BLaER1 treated with 17β-estradiol and CSF1 and Interleukin-3, amounts not matched to agents 10 nM and 100 nM (cell line): Measurements from ENCODE around the gene TTLL12.
A peak's percentile ranks its signal among the peaks of the same experiment; 100 is the strongest.

Source experiments
- H3K27ac ChIP-seq, 11 experiments: shearing (Covaris generic); formaldehyde crosslinking; 2 replicates each; pipeline ENCODE4 v1.8.1; 2022
- H3K27me3 ChIP-seq, 11 experiments: shearing (Covaris generic); formaldehyde crosslinking; 2 replicates each; pipeline ENCODE4 v1.8.1; 2022
- H3K36me3 ChIP-seq, 11 experiments: shearing (Covaris generic); formaldehyde crosslinking; 2 replicates each; pipeline ENCODE4 v1.8.1; 2022
- H3K4me1 ChIP-seq, 10 experiments: shearing (Covaris generic); formaldehyde crosslinking; 2 replicates each; pipeline ENCODE4 v1.8.1; 2022
- H3K4me2 ChIP-seq, 11 experiments: shearing (Covaris generic); formaldehyde crosslinking; 2 replicates each; pipeline ENCODE4 v1.8.1; 2022
- H3K4me3 ChIP-seq, 10 experiments: shearing (Covaris generic); formaldehyde crosslinking; 2 replicates each; pipeline ENCODE4 v1.8.1; 2022
- H3K9ac ChIP-seq, 11 experiments: shearing (Covaris generic); formaldehyde crosslinking; 2 replicates each; pipeline ENCODE4 v1.8.1; 2022
- H3K9me3 ChIP-seq, 11 experiments: shearing (Covaris generic); formaldehyde crosslinking; replicated peaks in 1 of 11; 2 replicates each; pipeline ENCODE4 v1.8.1; 2022
- H4K20me1 ChIP-seq, 11 experiments: shearing (Covaris generic); formaldehyde crosslinking; 2 replicates each; pipeline ENCODE4 v1.8.1; 2022
- Cebpa-rat ChIP-seq, 11 experiments: shearing (Covaris generic); IDR thresholded peaks; 2 replicates each; pipeline ENCODE4 v1.8.1; 2022

Gene TTLL12

DNA sequence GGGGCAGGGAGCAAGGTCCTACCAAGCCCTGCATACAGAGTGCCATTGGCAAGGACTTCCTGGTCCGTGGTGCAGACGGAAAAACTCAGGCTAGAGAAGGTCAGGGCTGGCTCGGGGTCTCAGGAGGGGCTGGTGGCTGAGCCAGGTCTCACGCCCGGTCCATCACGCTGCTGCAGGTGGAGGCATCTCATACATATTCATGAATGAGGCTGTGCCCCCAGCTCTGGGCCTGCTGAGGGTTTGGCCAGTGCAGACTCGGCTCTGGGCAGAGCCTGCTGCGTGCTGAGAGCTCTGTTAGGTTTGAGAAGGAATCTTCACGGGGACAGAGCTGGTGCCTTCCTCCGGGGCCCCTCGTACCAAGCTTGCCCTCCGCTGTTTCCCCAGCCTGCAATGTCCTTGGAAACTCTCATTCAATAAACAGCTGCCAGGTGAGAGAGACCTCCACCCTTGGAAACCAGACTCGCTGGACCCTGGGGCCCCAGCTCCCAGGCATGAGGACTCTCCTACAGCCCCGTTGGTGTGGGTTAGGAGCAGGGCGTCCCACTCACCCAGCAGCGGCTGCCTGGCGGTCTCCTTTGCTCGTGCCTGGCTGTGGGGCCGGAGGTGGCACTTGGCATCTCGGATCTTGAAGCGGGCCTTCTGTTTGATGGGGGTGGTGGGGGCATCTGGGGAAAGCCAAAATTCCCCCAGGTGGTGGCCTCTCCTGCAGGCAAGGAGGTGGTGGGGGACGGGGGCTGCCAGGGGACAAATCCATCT lies 33.9 kb upstream of the TTLL12 start:
- no peaks in the 10 kb centered on the region for H3K27me3 ChIP-seq
- TF ChIP-seq Cebpa-rat (IDR thresholded peaks at IDR 0.05): no peak

DNA sequence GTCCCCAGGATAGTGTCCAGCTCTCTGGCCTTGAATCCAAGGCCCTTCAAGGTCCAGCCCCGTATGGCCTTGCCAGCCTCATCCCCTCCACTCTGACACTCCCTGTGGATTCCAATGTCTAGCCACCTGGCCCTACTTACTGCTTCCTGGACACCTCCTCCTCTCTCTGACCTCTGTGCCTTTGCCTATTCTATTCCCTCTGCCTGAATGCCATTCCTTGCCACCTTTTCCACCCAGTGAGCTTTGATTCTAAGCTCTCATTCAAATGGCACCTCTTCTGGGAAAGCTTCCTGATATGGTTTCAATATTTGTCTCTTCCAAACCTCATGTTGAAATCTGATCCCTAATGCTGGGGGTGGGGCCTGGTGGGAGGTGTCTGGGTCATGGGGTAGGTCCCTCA lies 31.9 kb upstream of the TTLL12 start:
- Histone ChIP-seq H3K4me2 (no peak overlapping the region), H3K36me3 (no peaks in the 10 kb centered on the region), H3K9me3 (no peaks in the 10 kb centered on the region), H3K9ac (no peak overlapping the region), H4K20me1 (no peaks in the 10 kb centered on the region; a peak in 1 of 22 replicates), H3K27me3 (no peaks in the 10 kb centered on the region), H3K27ac (no peak overlapping the region), H3K4me3 (no peak overlapping the region), H3K4me1 (peaks cover 0 to 18% (median 8%) of the 10 kb centered on the region in 10 experiments; a peak in 11 of 20 replicates)
- no peak for TF ChIP-seq Cebpa-rat (IDR thresholded peaks at IDR 0.05)

More for the DNA sequence above, 33.9 kb upstream of the TTLL12 start:
- Histone ChIP-seq H3K4me3 (no peak overlapping the region), H3K4me1 (peaks cover 0 to 23% (median 7%) of the 10 kb centered on the region in 10 experiments; a peak in 13 of 20 replicates), H3K9me3 (no peaks in the 10 kb centered on the region), H3K36me3 (no peaks in the 10 kb centered on the region), H3K4me2 (no peak overlapping the region), H3K27ac (no peak overlapping the region), H4K20me1 (peaks cover 0 to 8% (median 0%) of the 10 kb centered on the region in 11 experiments; a peak in 2 of 22 replicates), H3K9ac (no peak overlapping the region)

DNA sequence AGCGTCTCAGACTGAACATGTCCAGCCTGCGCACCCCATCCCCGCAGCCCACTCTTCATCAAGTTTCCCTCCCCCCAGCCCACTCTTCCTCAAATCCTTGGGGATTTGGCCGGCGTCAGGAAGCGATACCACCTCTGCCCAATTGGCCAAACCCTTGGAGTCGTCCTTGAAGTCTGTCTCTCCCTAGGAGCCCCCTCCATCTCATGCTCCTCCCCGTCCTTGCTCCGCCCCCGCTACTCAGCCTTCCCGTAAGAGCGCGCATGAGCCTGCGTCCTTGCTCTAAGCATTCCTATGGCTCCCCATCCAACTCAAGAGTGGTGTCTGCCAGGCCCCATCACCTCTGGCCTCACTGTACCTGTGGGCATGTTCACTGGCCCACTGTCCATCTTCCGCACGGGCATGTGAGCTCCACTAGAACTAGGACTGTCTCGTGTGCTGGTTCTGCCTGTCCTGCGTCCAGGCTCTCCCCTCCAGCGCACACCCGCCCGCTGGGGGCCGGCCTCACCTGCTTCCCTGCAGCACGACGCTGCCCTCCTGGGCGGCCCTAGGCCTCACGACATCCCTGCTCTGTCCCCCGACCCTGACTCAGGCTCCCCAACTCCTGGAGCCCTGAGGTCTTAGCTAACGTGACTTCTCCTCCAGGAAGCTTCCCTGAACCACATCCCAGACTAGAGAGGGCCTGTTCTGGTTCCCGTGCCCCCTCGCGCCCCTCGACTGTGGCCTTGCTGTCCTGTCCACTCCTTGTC lies 30.5 kb upstream of the TTLL12 start:
- no peaks in the 10 kb centered on the region for H3K27me3 ChIP-seq
- no peak for TF ChIP-seq Cebpa-rat (IDR thresholded peaks at IDR 0.05)
- H3K4me1 ChIP-seq: peaks cover 0 to 19% (median 13%) of the 10 kb centered on the region in 10 experiments; a peak in 15 of 20 replicates
- H3K27ac ChIP-seq: no peak overlapping the region
- H3K4me3 ChIP-seq: no peak overlapping the region
- no peaks in the 10 kb centered on the region; a peak in 1 of 22 replicates for H4K20me1 ChIP-seq
- no peaks in the 10 kb centered on the region for H3K36me3 ChIP-seq
- no peak overlapping the region for H3K4me2 ChIP-seq
- H3K9ac ChIP-seq: no peak overlapping the region
- H3K9me3 ChIP-seq: no peaks in the 10 kb centered on the region

DNA sequence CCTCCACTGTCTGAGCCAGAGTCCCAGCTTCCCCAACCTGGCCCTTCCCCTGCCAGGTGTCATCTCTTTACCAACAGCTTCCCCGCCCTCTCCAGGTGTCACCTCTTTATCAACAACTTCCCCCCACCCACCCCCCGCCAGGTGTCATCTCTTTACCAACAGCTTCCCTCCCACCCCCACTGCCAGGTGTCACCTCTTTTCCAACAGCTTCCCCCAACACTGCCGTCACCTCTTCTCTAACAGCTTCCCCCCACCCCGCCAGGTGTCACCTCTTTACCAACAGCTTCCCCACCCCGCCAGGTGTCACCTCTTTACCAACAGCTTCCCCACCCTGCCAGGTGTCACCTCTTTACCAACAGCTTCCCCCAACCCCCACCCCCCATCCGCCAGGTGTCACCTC lies 29.8 kb upstream of the TTLL12 start:
- Histone ChIP-seq H3K9ac (no peak overlapping the region), H3K4me3 (no peak overlapping the region), H3K27ac (no peak overlapping the region), H3K36me3 (no peaks in the 10 kb centered on the region), H3K27me3 (no peaks in the 10 kb centered on the region), H3K4me1 (peaks cover 0 to 18% (median 14%) of the 10 kb centered on the region in 10 experiments; a peak in 14 of 20 replicates), H4K20me1 (no peaks in the 10 kb centered on the region; a peak in 1 of 22 replicates), H3K4me2 (no peak overlapping the region), H3K9me3 (no peaks in the 10 kb centered on the region)
- no peak for TF ChIP-seq Cebpa-rat (IDR thresholded peaks at IDR 0.05)

DNA sequence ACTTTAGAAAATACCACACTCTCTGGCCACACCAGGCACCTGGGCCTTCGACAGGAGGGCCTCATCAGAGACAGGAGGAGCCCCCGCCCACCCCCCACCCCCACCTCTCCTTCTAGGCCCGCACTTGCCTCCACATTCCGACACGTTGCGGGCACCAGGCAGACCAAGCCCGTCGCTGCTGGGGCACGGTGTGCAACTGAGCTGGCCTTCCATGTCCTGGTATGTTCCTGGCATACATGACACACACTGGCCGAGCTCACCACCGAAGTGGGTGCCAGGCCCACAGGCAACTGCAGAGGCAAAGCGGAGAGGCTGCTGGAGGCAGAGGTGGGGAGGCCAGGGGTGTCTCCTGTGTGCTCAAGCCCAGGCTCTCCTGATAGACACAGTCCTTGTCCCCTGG lies 27.0 kb upstream of the TTLL12 start:
- Histone ChIP-seq H3K27me3 (no peaks in the 10 kb centered on the region), H3K4me3 (no peak overlapping the region), H3K9ac (no peak overlapping the region), H4K20me1 (peaks cover 0 to 9% (median 0%) of the 10 kb centered on the region in 11 experiments; a peak in 1 of 22 replicates), H3K4me1 (peaks cover 0 to 18% (median 14%) of the 10 kb centered on the region in 10 experiments; a peak in 14 of 20 replicates), H3K27ac (no peak overlapping the region), H3K9me3 (no peaks in the 10 kb centered on the region), H3K4me2 (peak overlapping the region in 2 of 11 experiments; percentile 18 to 77; a peak in 1 of 22 replicates), H3K36me3 (no peaks in the 10 kb centered on the region)
- no peak for TF ChIP-seq Cebpa-rat (IDR thresholded peaks at IDR 0.05)

DNA sequence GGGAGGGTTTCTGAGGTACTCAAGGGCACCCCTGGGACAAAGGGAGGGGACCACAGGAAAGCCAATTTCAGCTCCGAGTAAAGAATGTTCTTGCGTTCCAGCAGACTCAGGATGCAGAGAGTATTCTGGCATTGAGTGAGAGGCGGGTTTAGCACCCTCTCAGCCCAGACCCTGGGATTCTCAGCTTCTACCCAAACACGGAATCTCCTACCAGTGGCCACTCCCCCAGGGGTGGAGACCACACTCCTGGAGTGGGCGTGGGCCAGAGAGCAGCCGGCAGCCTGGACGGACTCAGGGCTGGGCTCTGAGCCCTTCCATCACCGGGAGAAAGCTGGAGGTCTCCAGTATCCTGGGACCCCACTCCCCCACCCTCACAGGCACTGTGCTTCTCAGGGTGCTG lies 26.1 kb upstream of the TTLL12 start:
- H3K27ac ChIP-seq: no peak overlapping the region
- H3K4me3 ChIP-seq: no peak overlapping the region; a peak in 1 of 20 replicates
- H3K4me2 ChIP-seq: peak overlapping the region in 9 of 11 experiments; percentile 18 to 80 (median 64); a peak in 17 of 22 replicates
- H3K9ac ChIP-seq: peak overlapping the region in 3 of 11 experiments; percentile 7 to 29 (median 23); a peak in 1 of 22 replicates
- H3K9me3 ChIP-seq: no peaks in the 10 kb centered on the region
- no peaks in the 10 kb centered on the region for H3K36me3 ChIP-seq
- peaks cover 0 to 9% (median 0%) of the 10 kb centered on the region in 11 experiments; a peak in 1 of 22 replicates for H4K20me1 ChIP-seq
- H3K4me1 ChIP-seq: peaks cover 0 to 18% (median 14%) of the 10 kb centered on the region in 10 experiments; a peak in 14 of 20 replicates
- TF ChIP-seq Cebpa-rat (IDR thresholded peaks at IDR 0.05): no peak
- no peaks in the 10 kb centered on the region for H3K27me3 ChIP-seq

DNA sequence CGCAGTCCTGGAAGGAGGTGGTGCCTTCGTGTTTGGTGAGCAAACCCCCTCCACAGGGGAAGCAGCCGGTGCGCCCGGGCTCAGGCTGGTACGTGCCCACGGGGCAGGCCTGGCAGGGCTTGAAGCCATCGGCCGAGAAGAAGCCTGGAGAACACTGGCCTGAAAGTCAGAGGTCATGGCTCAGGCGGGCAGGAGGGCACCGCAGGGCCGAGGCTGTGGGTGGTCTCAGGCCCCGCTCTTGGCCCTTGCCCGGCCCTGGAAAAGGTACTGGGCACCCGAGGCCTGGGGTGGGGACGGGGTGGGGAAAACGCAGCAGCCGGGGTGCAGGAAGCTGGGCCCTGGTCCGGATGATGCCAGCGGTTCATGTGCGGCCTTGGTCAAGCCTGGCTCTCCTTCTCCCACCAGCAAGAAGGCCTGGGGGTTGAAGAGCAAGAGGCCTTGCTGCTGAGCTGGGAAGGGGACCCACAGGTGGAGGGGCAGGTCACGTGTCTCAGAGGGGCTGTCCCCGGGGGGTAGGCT lies 25.6 kb upstream of the TTLL12 start:
- no peaks in the 10 kb centered on the region for H3K9me3 ChIP-seq
- H3K9ac ChIP-seq: peak overlapping the region in 2 of 11 experiments; percentile 7 to 29; a peak in 1 of 22 replicates
- H3K27me3 ChIP-seq: no peaks in the 10 kb centered on the region
- H4K20me1 ChIP-seq: peaks cover 0 to 9% (median 0%) of the 10 kb centered on the region in 11 experiments; a peak in 1 of 22 replicates
- peak overlapping the region in 9 of 11 experiments; percentile 18 to 80 (median 64); a peak in 15 of 22 replicates for H3K4me2 ChIP-seq
- no peak overlapping the region; a peak in 1 of 20 replicates for H3K4me3 ChIP-seq
- H3K36me3 ChIP-seq: no peaks in the 10 kb centered on the region
- TF ChIP-seq Cebpa-rat (IDR thresholded peaks at IDR 0.05): no peak
- H3K4me1 ChIP-seq: peaks cover 0 to 18% (median 14%) of the 10 kb centered on the region in 10 experiments; a peak in 14 of 20 replicates
- H3K27ac ChIP-seq: no peak overlapping the region

DNA sequence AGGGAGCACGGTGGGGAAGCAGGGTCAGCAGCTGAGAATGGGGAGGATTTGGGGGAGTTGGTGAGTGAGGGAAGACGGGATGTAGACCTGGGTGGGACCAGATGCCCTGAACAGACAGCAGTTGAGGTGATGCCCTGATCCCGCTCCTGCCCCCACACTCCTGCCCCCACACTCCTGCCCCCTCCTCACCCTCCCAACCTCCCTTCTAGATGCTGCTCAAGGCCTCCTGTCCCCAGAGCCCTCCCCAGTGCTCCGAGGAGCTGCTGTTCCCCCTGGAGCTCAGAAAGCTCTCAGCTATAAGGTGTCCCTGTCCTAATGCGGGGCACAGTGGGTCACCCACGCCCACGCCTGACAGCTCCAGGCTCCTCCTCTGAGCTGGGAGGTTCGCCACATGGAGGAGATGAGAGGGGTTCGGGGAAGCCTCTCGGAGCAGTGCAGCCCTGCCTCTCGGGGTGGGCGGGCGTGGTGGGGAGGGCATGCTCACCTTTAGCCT lies 25.1 kb upstream of the TTLL12 start:
- no peaks in the 10 kb centered on the region for H3K27me3 ChIP-seq
- no peak for TF ChIP-seq Cebpa-rat (IDR thresholded peaks at IDR 0.05)
- H3K9ac ChIP-seq: no peak overlapping the region
- H4K20me1 ChIP-seq: peaks cover 0 to 9% (median 0%) of the 10 kb centered on the region in 11 experiments; a peak in 1 of 22 replicates
- no peaks in the 10 kb centered on the region for H3K36me3 ChIP-seq
- peaks cover 0 to 23% (median 19%) of the 10 kb centered on the region in 10 experiments; a peak in 18 of 20 replicates for H3K4me1 ChIP-seq
- no peak overlapping the region for H3K4me3 ChIP-seq
- no peaks in the 10 kb centered on the region for H3K9me3 ChIP-seq
- no peak overlapping the region for H3K27ac ChIP-seq
- no peak overlapping the region for H3K4me2 ChIP-seq
